ENCODE data around the gene LRR1.
"Not testable (repeated sequence)": the region's sequence is repeated elsewhere in the genome, so short reads cannot be mapped to it uniquely, and the experiment has no call there.

The LRR1 gene

DNA sequence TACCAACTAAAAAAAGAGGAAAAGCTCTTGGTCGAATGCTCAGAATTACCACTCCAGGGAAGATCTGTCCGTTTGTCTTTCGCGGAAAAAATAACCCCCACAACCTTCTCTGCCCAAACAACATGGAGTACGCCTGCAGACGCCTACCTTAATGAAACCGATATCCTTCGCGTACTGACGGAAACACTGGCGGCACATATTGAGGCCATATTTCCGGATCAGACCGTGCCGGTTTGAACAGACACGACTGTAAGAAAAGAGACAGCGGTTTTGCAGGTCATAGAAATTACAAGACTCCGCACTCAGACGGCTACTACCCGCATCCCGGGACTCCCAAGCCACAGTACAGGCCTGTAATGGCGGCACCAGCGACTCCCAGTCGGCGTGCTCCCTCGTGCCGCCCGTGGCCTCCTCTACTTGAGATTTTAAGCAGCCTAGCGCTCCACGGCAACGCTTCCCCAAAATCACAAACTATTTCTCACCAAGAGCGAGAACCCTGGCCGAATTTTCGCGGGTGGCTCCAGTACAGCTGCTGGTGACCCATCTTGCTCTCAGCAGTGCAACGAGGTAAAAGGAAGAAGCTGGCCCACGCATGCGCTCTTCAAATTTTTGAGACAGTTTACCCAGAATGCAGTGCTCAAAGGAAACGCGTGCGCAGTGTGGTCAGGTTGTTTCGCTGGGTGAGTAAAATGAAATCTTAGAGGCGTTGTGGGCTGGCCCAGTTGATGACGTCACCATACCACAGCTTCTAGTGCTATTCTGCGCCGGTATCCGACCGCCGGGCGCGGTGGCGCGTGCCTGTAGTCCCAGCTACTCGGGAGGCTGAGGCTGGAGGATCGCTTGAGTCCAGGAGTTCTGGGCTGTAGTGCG lies 12.7 kb upstream of the LRR1 start, which contains the start of gene RPS29:
Gene RPS29 (minus strand): TSS at position 578 of the 870 bp plus-strand sequence. CDS start 34 bp downstream, at position 544.
- peak; percentile 97 for DNase-seq (ENCODE audit: low read depth)

DNA sequence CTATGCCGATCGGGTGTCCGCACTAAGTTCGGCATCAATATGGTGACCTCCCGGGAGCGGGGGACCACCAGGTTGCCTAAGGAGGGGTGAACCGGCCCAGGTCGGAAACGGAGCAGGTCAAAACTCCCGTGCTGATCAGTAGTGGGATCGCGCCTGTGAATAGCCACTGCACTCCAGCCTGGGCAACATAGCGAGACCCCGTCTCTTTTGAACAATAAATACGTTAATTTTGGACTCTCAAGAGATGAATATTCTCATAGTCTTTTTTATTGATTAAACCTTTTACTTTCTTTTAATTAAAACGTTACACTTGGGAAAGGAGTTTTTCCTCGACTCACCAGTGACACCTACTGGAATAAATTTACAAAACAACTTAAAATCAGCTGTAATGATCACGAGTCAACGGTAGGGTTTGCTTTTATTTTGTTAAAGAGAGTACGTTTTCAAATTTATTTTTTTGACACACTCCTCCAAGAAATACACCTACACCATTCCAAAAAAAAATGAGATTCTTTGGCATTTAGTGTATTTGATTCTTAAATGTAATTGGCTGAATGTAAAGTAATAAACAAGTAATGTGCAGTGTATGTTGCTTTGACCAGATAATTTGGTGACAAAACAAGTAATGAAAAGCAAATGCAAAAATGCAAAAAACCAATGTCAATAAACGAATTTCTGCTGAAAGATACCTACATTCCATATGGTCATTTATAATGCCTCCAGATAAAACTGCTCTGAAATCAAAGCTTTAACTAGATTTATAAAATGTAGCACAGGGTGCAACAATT lies 11.9 kb upstream of the LRR1 start:
- DNase-seq (ENCODE audit: low read depth), result peak; percentile 12

DNA sequence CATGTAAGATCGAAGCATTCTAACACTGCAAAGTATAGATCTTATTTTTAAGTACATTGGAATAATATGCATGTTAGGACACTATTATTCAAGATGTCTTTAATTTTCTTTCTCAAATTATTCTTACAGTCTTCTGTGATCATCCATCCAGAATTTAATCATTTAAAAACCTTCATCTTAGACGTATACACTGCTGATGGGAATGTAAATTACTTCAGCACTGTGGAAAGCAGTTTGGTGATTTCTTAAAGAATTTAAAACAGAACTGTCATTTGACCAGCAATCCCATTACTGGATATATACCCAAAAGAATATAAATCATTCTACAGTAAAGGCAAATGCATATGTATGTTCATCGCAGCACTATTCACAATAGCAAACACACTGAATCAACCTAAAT lies 9.4 kb upstream of the LRR1 start:
- no peak for DNase-seq (ENCODE audit: low read depth)

- no peak for DNase-seq (ENCODE audit: low read depth)
Measured at GRCh38 chr14:49593016-49593415, 5.7 kb upstream of the LRR1 start.

DNA sequence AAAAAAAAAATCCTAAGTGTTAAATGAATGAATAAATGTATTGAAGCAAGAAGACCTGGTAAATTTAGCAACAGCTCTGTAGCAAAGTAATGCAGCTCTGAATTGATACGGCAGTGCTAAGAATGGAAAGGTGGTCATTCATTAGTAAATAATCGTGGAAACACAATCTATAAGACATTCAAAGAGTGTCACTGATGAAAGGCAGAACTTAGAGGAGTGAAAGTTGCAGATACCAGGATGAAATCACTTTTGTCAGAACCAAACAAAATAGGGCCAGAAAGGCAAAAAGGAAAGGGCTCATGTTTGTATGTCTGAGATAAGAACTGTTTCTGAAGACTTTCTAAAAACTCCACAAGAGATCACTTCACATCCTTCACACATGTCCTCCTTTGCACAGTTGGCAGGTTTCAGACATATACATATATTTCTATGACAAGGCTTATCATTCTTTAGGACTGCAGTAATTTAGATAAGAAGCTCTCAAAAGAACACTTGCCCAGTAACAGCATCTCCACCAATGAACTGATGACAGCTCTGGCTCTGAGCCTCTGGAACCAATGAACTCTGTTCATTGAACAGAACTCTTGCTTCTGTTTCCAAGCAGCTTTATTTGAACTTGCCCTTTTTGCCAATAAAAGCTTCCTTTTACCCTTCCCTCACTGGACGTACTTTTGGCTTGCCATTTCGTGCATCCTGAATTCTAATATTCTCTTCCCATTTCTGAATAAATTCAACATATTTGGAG lies 4.2 kb upstream of the LRR1 start:
- no peak for DNase-seq (ENCODE audit: low read depth)

GRCh38 chr14:49598189-49598484 lies 603 bp upstream of the LRR1 start:
- DNase-seq (ENCODE audit: low read depth), result no peak

DNA sequence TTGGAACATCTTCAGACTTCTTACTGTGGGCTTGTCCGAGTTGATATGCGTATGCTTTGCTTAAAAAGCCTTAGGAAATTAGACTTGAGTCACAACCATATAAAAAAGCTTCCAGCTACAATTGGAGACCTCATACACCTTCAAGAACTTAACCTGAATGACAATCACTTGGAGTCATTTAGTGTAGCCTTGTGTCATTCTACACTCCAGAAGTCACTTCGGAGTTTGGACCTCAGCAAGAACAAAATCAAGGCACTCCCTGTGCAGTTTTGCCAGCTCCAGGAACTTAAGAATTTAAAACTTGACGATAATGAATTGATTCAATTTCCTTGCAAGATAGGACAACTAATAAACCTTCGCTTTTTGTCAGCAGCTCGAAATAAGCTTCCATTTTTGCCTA lies 8.8 kb downstream of the LRR1 start:
- DNase-seq (ENCODE audit: low read depth), result no peak

DNA sequence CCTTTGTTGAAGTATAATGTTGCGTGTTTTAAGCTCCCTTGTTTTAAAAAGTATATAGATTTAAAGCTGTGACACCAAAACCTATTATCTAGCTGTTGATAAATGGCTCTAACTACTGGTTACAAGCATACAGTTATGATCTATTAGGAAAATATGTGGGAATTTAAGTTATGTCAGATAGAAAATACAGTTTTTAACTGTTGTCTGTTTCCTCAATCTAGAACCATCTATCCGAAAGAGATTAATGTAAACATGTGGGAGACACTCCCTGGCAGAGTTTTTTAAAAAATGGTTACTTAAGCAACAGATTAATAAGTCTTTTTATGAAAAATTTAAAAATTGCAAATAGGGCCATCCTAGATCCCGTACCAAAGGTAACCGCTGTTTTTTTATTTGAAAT lies 13.5 kb downstream of the LRR1 start:
- DNase-seq (ENCODE audit: low read depth), result no peak

- no peak for DNase-seq (ENCODE audit: low read depth)
Measured at GRCh38 chr14:49612671-49613070, 13.9 kb downstream of the LRR1 start.

DNA sequence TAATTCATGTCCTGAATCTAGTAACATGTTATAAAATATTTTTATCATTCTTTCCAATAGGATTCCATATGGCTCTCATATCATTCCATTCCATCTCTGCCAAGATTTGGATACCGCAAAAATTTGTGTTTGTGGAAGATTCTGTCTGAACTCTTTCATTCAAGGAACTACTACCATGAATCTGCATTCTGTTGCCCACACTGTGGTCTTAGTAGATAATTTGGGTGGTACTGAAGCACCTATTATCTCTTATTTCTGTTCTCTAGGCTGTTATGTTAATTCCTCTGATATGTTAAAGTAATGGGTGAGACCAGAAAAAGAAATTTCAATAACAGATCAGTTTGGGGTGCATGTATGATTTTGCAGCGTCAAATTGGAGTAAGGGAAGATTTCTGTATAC lies 15.5 kb downstream of the LRR1 start:
- DNase-seq (ENCODE audit: low read depth), result no peak

- no peak for DNase-seq (ENCODE audit: low read depth)
Measured at GRCh38 chr14:49615776-49616175, 17.0 kb downstream of the LRR1 start.

GRCh38 chr14:49617852-49618519 lies 19.2 kb downstream of the LRR1 start:
- no peak for DNase-seq (ENCODE audit: low read depth)

DNA sequence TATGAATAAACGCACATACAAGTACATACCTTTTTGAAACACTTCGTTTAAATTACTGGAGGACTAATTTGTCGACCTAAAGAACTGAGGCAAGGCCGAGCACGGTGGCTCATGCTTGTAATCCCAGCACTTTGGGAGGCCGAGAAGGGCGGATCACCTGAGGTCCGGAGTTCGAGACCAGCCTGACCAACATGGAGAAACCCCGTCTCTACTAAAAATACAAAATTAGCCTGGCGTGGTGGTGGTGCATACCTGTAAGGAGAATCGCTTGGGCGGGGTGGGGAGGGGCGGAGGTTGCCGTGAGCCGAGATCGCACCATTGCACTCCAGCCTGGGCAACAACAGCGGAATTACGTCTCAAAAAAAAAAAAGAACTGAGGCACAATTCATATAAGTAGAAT lies 20.5 kb downstream of the LRR1 start:
- not testable (repeated sequence) for DNase-seq (ENCODE audit: low read depth)

DNA sequence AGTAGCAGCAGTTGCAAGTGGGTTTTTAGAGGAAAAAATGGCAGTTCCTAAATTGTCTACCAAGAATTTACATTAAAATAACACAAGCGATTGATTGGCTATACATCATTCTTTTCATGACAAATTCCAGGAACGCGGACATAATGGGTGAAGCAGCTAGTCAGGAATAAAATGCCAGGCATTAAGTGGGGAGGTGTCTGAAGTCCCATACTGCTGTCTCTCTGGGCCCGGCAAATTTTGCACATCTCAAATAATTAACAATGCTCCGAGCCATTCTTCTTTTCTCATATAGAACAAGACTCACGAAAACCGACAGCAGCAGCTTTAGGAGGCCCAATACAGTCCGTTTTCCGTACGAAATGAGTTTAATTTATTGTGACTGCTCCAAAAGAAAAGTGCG lies 21.0 kb downstream of the LRR1 start:
- no peak for DNase-seq (ENCODE audit: low read depth)

- DNase-seq (ENCODE audit: low read depth), result peak; percentile 89
Measured at GRCh38 chr14:49620182-49621113, 21.7 kb downstream of the LRR1 start, which contains the start of the genes MGAT2 and RPL36AL. Gene MGAT2 (plus strand): TSS chr14:49620799. CDS start chr14:49621269, 470 bp downstream. Gene RPL36AL (minus strand): TSS chr14:49620626. CDS start chr14:49619104, 1,522 bp downstream.

DNA sequence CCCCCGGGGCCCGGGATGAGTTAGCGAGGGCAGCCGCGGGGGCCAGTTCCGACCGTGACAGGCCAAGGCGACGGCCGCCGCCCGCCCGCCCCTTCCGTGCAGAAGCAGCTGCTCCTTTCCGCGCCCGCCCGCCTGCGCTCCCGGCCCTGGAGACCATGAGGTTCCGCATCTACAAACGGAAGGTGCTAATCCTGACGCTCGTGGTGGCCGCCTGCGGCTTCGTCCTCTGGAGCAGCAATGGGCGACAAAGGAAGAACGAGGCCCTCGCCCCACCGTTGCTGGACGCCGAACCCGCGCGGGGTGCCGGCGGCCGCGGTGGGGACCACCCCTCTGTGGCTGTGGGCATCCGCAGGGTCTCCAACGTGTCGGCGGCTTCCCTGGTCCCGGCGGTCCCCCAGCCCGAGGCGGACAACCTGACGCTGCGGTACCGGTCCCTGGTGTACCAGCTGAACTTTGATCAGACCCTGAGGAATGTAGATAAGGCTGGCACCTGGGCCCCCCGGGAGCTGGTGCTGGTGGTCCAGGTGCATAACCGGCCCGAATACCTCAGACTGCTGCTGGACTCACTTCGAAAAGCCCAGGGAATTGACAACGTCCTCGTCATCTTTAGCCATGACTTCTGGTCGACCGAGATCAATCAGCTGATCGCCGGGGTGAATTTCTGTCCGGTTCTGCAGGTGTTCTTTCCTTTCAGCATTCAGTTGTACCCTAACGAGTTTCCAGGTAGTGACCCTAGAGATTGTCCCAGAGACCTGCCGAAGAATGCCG lies 22.6 kb downstream of the LRR1 start:
- peak; percentile 35 for DNase-seq (ENCODE audit: low read depth)

DNA sequence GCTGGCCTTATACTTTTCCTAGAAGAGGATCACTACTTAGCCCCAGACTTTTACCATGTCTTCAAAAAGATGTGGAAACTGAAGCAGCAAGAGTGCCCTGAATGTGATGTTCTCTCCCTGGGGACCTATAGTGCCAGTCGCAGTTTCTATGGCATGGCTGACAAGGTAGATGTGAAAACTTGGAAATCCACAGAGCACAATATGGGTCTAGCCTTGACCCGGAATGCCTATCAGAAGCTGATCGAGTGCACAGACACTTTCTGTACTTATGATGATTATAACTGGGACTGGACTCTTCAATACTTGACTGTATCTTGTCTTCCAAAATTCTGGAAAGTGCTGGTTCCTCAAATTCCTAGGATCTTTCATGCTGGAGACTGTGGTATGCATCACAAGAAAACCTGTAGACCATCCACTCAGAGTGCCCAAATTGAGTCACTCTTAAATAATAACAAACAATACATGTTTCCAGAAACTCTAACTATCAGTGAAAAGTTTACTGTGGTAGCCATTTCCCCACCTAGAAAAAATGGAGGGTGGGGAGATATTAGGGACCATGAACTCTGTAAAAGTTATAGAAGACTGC lies 23.4 kb downstream of the LRR1 start:
- no peak for DNase-seq (ENCODE audit: low read depth)

- DNase-seq (ENCODE audit: low read depth), result no peak
Measured at GRCh38 chr14:49623387-49623786, 24.6 kb downstream of the LRR1 start.
